GM19455 (cell line): Measurements from ENCODE around the gene RUNX2.

Experiments used
- ATAC-seq: cut with Tn5 transposase; IDR thresholded peaks from one replicate; pipeline ENCODE4 v1.9.1; 2021; ENCODE audit not compliant: unreplicated experiment

The RUNX2 gene

DNA sequence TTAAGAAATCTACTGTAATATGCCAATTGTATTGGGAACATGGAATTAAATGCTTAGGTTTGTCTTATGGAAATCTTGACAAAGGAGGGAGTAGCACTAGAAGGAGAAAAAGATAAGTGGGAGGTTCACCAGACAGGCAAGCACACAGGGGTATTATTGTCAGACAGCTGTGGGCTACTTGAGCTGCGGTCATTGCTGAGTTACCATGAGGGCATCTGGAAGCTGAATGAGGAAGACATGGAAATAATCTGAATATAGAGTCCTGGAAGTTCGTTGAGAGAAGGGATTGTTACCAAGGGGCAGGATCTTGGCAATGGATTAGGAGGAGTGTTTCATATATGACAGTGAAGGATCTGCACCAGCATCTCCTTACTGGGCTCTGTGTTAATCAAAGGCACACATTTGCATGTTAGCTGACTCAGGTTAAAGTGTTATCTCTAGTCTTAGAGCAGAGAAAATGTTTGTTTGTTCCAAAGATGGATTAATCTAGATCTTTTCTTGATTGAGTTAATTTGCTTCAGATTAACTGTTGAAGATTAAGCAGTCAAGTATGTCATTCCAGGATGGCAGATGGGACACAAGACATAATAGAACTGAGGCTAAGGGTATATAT is 102.6 kb downstream of the RUNX2 start:
- ATAC-seq: no peak

GRCh38 chr6:45431317-45432065 is 103.4 kb downstream of the RUNX2 start:
- no peak for ATAC-seq

- no peak for ATAC-seq
Observed at GRCh38 chr6:45432977-45433376, 104.8 kb downstream of the RUNX2 start.

DNA sequence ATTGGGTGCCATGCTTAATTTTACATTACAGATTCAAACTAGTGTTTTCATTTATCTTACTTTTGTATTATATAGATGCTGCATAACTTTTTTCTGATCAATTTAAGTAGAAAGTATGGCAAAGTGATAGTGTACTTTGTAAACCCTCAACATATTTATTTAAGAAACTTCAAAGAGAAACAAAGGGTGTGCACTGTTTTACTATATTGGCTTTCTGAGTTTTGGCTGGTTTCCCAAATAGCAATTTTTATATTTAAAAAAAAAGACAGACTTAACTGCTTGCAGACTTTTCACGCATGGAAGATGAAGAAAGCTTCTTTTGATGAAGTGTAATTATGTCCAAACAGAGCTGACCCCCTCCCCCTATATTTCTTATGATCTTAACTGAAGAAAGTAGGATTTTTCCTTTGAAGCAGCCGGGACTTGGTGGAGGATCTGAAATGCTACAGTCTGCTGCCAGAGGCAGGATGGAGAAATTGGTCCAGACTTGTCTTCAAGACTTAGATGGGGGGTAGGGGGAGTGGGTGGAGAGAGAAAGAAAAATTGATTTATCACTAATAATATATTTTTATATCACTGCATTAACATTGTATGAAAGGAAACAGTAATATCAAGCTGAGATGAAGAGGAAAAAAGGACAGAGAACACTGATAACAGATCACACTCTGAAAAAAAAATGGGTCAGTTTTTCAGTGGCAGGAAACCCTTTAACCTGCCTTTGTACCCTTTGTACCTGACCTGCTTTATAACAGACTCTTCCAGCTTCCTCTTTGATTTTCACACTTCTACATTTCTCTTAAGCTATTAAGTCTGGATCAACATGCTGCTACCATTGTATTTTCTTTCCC is 105.6 kb downstream of the RUNX2 start:
- ATAC-seq: no peak

DNA sequence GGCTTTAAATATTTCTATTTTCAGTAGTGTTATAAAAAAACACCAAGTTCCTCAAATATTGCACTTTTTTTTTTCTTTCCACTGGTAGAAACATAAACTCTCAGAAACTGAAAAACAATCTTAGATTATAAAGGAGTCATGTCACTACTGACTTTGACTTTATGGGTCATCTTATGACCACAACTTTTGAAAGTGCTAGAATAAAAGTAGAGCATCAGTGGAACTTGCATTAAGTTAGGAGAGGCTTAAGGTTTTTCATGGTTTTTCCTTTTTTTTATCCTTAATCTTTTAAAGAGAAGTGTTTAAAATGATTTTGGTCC is 106.2 kb downstream of the RUNX2 start:
- no peak for ATAC-seq

- no peak for ATAC-seq
Observed at GRCh38 chr6:45436544-45437438, 108.7 kb downstream of the RUNX2 start.

GRCh38 chr6:45437439-45437815 is 109.3 kb downstream of the RUNX2 start:
- ATAC-seq: no peak

GRCh38 chr6:45438151-45438550 is 110.0 kb downstream of the RUNX2 start:
- ATAC-seq: no peak

DNA sequence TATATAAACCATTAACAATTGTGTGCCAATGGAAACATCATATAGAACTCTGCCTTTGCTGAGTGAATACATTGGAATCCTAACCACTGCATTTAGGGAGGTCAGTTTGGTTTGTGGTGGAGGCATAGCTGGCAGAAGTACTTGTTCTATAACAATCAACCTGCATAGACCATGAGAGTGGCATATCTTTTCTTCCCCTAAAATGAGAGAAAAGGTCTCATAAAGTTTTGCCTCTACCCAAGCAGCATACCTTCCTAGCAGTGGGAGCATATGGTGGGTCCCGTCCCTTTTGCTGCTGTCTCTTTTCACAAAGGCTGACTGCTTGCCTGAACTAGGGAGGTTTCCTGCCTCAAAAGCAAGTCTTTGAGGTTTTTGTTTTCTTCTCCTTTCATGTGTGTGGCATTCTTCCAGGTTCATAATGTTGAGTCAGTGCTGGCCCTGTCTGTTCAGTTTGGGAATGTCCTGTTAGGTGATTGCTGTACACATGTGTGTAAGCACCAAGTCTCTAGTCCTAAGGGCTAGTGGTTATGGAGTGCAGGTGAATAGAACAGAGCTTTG is 110.8 kb downstream of the RUNX2 start:
- no peak for ATAC-seq

DNA sequence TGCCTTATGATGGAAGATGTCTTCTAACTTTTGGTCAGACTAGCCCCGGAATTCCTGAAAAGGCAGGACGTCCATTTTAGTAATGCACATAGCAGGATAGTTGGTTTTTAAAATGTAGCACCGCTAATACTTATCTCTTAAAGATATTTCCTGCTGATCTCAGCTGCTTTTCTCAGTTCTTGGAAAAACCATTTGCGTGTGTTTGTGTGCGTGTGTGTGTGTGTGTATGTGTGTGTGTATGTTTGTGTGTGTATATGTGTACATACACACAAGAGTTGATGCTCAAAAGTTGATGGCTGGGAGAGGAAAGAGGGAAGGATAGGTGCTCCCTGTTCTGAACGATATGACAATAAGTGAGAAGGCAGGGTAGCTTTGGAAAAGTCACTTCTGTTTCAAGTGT is 111.3 kb downstream of the RUNX2 start:
- ATAC-seq: no peak

DNA sequence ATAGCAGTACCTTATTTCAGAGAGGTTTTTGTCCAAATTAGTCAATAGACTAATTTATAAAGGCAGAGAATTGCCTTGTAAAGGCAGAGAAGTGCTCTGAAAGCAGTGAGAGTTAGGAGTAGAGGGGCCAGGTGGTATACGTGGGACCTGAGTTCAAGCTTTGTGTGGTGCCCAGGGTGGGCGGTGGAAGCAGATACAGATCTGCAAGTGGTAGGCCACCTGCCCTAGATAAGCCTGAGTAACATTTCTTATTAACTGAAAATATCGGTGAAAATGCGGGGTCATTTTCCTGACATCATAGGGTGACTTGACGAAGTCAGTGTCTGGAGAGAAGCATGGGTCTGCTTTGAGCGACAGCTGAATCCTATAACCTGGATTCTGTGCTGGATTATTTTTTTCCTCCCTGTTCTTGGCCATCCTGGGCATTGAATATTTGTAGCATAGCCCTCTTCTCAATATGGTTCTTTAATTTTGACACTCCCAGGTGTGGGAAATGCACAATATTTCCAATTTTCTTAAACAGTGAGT is 111.8 kb downstream of the RUNX2 start:
- ATAC-seq: no peak

- no peak for ATAC-seq
Observed at GRCh38 chr6:45441851-45442453, 113.8 kb downstream of the RUNX2 start.

- ATAC-seq: no peak
Observed at GRCh38 chr6:45442716-45443115, 114.6 kb downstream of the RUNX2 start.

DNA sequence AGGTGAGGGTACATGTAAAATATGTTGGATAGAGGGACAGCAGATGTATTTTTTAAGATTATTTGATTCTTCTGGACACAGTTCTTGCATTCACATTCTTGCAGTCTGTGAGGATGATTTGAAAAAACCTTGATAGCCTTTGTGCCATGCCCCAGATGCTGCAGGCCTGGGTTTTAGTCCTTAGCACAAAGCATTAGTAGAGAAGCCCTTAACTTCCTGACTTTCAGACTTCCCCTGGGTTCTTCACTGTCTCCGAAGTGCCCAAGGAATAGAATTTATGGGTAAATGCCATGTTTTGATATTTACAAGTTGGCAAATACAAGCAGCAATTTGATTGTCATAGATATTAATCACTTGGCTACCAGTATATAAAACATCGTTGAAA is 117.2 kb downstream of the RUNX2 start:
- ATAC-seq: no peak

- ATAC-seq: no peak
Observed at GRCh38 chr6:45445749-45446549, 117.8 kb downstream of the RUNX2 start.

GRCh38 chr6:45447005-45447404 is 118.9 kb downstream of the RUNX2 start:
- no peak for ATAC-seq

DNA sequence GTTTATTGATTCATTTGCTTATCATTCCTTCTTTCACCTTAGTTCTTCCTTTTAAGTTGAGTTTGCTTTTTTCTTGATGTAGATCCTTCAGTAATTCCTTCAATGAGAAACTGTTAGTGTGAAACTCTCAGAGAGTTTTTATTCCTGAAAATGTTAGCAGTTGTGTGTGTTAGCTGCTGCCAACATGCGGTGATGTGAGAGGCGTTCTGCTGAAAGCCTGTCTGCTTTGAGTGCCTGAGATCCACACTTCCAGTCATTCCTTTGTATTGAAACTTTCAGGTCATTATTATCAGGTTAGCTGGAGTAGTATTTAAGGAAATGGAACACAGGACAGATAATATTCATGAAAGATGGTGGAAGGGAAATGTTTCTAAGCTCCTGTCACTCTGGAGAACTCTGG is 119.6 kb downstream of the RUNX2 start:
- no peak for ATAC-seq

- ATAC-seq: no peak
Observed at GRCh38 chr6:45448417-45449389, 120.6 kb downstream of the RUNX2 start.
